ENCODE data around the gene GLS. TPM values are rescaled to one million over a fixed set of nuclear protein-coding genes. Genes with fewer than 3 reads are reported as not detected.

GLS gene
- total and polyA plus RNA-seq, 2 donors (not counting 3 experiments of a cell fraction or from before 2014, with no cell fraction given): 49.0 to 183 TPM

DNA sequence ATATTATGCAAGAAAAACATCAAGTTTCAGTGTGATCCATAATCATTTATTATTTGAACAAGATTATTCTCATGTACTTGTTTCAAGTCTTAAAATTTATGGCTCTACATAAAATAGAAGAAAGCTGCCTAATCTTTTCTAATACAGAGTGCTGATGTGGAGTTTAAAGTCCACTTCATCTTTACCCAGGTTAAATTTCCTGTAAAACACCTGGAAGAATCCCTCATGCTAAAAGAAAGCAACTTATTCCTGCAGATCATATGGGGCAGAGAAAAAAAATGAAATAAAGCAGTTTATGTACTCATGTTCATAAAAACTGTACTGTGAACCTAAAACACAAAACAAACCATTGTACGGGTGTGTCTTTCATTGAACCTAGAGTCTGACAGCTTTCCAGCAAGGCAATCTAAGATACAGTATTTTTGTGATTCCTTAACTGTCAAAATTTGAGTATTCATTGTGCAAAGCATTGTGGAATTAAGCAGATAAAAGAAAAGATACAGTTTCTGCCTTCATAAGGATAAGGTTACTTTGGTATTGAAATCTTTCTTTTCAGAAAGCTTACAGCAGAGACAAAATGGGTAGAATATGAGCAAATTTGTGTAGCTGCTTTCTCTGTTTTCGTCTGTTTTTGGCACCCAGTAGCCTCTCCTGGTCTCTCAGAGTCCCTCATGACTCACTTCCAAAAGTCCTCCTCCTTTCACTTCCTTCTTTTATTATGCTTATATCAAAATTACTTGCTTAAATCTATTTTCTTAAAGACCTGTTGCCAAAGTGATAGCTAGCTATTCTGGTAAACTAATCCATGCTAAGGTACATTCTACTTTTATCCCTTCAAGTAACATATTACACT is 26.9 kb upstream of the GLS start:
- Histone ChIP-seq H3K27ac (ENCODE audit: insufficient read depth, low read depth, low read length) (no peak overlapping the region), H3K36me3 (ENCODE audit: control insufficient read depth in 2 of 2, extremely low read depth in 1 of 2, insufficient read depth in 2 of 2, low read length in 2 of 2) (no peaks in the 10 kb centered on the region), H2AFZ (ENCODE audit: low read depth, low read length) (peak overlapping the region; percentile 51), H4K20me1 (replicated peaks; ENCODE audit: control insufficient read depth, extremely low read depth, insufficient read depth, low read length) (no peaks in the 10 kb centered on the region), H3K9me3 (replicated peaks; ENCODE audit: control insufficient read depth, insufficient read depth, low read length) (no peaks in the 10 kb centered on the region), H3K4me2 (ENCODE audit: insufficient read depth, low read length) (peak overlapping the region; percentile 44), H3K9ac (replicated peaks; ENCODE audit: extremely low read depth, insufficient read depth, low read length) (no peak overlapping the region), H3K9me1 (replicated peaks; ENCODE audit: control insufficient read depth, extremely low read depth, insufficient read depth, low read length) (no peaks in the 10 kb centered on the region), H3K4me3 (replicated peaks in 1 of 3; ENCODE audit: insufficient read depth in 1 of 3, low read depth in 1 of 3, low read length in 3 of 3) (no peak overlapping the region), H3K79me2 (ENCODE audit: control insufficient read depth, insufficient read depth, low read length) (no peaks in the 10 kb centered on the region), H3K4me1 (ENCODE audit: control insufficient read depth, extremely low read depth, insufficient read depth, low read length) (peaks cover 9% of the 10 kb centered on the region), H3K27me3 (ENCODE audit: control insufficient read depth in 2 of 2, insufficient read depth in 2 of 2, low read length in 2 of 2) (no peaks in the 10 kb centered on the region)
- CTCF ChIA-PET: interaction anchor here (0.9 to 1.2 kb wide), 3 partner anchors 23 to 71 kb away, joined by 3 to 4 read pairs (median 3); no protein-coding TSS in a partner anchor
- dilution Hi-C loops (cut with MboI; ENCODE audit: extremely low pct_ligation_motif_present, low sequenced_read_pairs): no loop called here
- no TSS peak for BruUV-seq (replicated peaks)
- POLR2A ChIA-PET: no interaction called here
- FAIRE-seq (peak; percentile 18), DNase-seq (ENCODE audit: low read depth, low spot score) (peak; percentile 54)
- no peak for TF ChIP-seq POLR2A (IDR thresholded peaks at IDR 0.05; ENCODE audit: low read depth, low read length)
- TF ChIP-seq FOS (IDR thresholded peaks at IDR 0.05; ENCODE audit: borderline replicate concordance, insufficient read depth, low read length): peak; percentile 26
- TF ChIP-seq POLR2AphosphoS5 (IDR thresholded peaks at IDR 0.05; ENCODE audit: insufficient read depth, low read depth, low read length): no peak
- intact Hi-C loops (cut with micrococcal nuclease): loop anchor here (5.0 kb wide), 1 partner anchor 94 kb away; no protein-coding TSS in a partner anchor

DNA sequence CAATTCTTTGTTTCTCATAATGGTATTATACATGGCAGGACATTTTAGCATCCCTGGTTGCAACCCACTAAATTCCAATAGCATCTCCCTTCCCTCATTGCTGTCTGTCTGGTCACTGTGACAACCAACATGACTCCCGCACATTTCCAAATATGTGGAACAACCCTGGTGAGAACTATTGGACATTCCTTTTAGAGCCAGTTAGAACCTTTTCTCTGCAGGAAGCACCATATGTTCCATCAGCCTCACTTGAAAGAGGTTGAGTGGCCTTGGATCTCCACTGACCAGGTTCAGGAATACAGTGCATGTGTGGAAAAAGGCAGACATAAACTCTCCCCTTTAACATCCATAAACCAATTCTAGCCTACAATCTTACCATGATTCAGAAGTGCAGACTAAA is 25.9 kb upstream of the GLS start:
- Histone ChIP-seq H3K4me1 (ENCODE audit: control insufficient read depth, extremely low read depth, insufficient read depth, low read length) (peaks cover 15% of the 10 kb centered on the region), H3K79me2 (ENCODE audit: control insufficient read depth, insufficient read depth, low read length) (no peaks in the 10 kb centered on the region), H3K4me3 (replicated peaks in 1 of 3; ENCODE audit: insufficient read depth in 1 of 3, low read depth in 1 of 3, low read length in 3 of 3) (no peak overlapping the region), H3K27ac (ENCODE audit: insufficient read depth, low read depth, low read length) (no peak overlapping the region), H3K9me3 (replicated peaks; ENCODE audit: control insufficient read depth, insufficient read depth, low read length) (no peaks in the 10 kb centered on the region), H3K36me3 (ENCODE audit: control insufficient read depth in 2 of 2, extremely low read depth in 1 of 2, insufficient read depth in 2 of 2, low read length in 2 of 2) (no peaks in the 10 kb centered on the region), H4K20me1 (replicated peaks; ENCODE audit: control insufficient read depth, extremely low read depth, insufficient read depth, low read length) (no peaks in the 10 kb centered on the region), H3K9me1 (replicated peaks; ENCODE audit: control insufficient read depth, extremely low read depth, insufficient read depth, low read length) (no peaks in the 10 kb centered on the region), H3K9ac (replicated peaks; ENCODE audit: extremely low read depth, insufficient read depth, low read length) (no peak overlapping the region), H2AFZ (ENCODE audit: low read depth, low read length) (no peak overlapping the region), H3K27me3 (ENCODE audit: control insufficient read depth in 2 of 2, insufficient read depth in 2 of 2, low read length in 2 of 2) (no peaks in the 10 kb centered on the region), H3K4me2 (ENCODE audit: insufficient read depth, low read length) (no peak overlapping the region)
- no peak for TF ChIP-seq POLR2AphosphoS5 (IDR thresholded peaks at IDR 0.05; ENCODE audit: insufficient read depth, low read depth, low read length)
- TF ChIP-seq, protein P1, sequence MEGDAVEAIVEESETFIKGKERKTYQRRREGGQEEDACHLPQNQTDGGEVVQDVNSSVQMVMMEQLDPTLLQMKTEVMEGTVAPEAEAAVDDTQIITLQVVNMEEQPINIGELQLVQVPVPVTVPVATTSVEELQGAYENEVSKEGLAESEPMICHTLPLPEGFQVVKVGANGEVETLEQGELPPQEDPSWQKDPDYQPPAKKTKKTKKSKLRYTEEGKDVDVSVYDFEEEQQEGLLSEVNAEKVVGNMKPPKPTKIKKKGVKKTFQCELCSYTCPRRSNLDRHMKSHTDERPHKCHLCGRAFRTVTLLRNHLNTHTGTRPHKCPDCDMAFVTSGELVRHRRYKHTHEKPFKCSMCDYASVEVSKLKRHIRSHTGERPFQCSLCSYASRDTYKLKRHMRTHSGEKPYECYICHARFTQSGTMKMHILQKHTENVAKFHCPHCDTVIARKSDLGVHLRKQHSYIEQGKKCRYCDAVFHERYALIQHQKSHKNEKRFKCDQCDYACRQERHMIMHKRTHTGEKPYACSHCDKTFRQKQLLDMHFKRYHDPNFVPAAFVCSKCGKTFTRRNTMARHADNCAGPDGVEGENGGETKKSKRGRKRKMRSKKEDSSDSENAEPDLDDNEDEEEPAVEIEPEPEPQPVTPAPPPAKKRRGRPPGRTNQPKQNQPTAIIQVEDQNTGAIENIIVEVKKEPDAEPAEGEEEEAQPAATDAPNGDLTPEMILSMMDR (IDR thresholded peaks at IDR 0.05; ENCODE audit: extremely low read depth in 1 of 2, insufficient read depth in 1 of 2, low read depth in 1 of 2, low read length in 2 of 2): no peak
- TF ChIP-seq JUN (IDR thresholded peaks at IDR 0.05; ENCODE audit: borderline replicate concordance, insufficient read depth, insufficient read length, low read depth): no peak
- TF ChIP-seq, protein P2, sequence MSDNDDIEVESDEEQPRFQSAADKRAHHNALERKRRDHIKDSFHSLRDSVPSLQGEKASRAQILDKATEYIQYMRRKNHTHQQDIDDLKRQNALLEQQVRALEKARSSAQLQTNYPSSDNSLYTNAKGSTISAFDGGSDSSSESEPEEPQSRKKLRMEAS (IDR thresholded peaks at IDR 0.05; ENCODE audit: insufficient read depth, insufficient read length): no peak
- no peak for FAIRE-seq
- DNase-seq (ENCODE audit: low read depth, low spot score): no peak
- dilution Hi-C loops (cut with MboI; ENCODE audit: extremely low pct_ligation_motif_present, low sequenced_read_pairs): no loop called here
- intact Hi-C loops (cut with micrococcal nuclease): loop anchor here (5.0 kb wide), 1 partner anchor 93 kb away; no protein-coding TSS in a partner anchor
- POLR2A ChIA-PET: no interaction called here
- CTCF ChIA-PET: interaction anchor here (1.0 to 1.2 kb wide), 2 partner anchors 22 to 70 kb away, joined by 3 to 4 read pairs; no protein-coding TSS in a partner anchor
- no TSS peak for BruUV-seq (replicated peaks)

All from endothelial cell of umbilical vein (primary cell).